Testis (tissue), 2 donors: ENCODE data around the gene WDFY4.

Experiments
- CTCF ChIP-seq, 3 experiments: fragments of 450-650 bp in 2 of 3; fragments of 200-600 bp in 1 of 3; sonication (generic) in 1 of 3; IDR thresholded peaks; one replicate each; pipeline ENCODE4 v1.5.1; 2016 to 2019; ENCODE audit warnings: antibody characterized with exemption in 3 of 3, mild to moderate bottlenecking in 2 of 3, moderate library complexity in 1 of 3
- POLR2A ChIP-seq: fragments of 450-650 bp; IDR thresholded peaks from one replicate; pipeline ENCODE4 v1.6.1; 2017; ENCODE audit warnings: antibody characterized with exemption, mild to moderate bottlenecking, moderate library complexity

GRCh38 chr10:48776005-48776522 is 91.4 kb downstream of the WDFY4 start:
- no peak for TF ChIP-seq CTCF (IDR thresholded peaks at IDR 0.05)
- TF ChIP-seq POLR2A = no peak
